Measurements from ENCODE around the gene DOP1B. TPM values are rescaled to one million over a fixed set of nuclear protein-coding genes. Genes with fewer than 3 reads are reported as not detected.

Gene DOP1B
- total RNA-seq, 2 experiments from 2014 or later, result 4.2 to 9.2 TPM

GRCh38 chr21:36166705-36167104, 10.1 kb downstream of the DOP1B start:
- H3K27ac ChIP-seq (ENCODE audit: low read depth, low read length, poor library complexity, severe bottlenecking), result no peak overlapping the region
- H3K9me3 ChIP-seq (ENCODE audit: low read length), result no peaks in the 10 kb centered on the region
- ChIA-PET CTCF (ENCODE audit: unreplicated experiment) (no interaction called here), POLR2A (interaction anchor here (0.6 kb wide), 1 partner anchor 16 kb away, joined by 3 read pairs; no protein-coding TSS in a partner anchor)
- no peak overlapping the region for H2AFZ ChIP-seq (ENCODE audit: low read length)
- H4K20me1 ChIP-seq (ENCODE audit: insufficient read depth, low read length), result no peaks in the 10 kb centered on the region
- no peaks in the 10 kb centered on the region for H3K9me2 ChIP-seq (ENCODE audit: insufficient read depth, low read length)
- H3K79me2 ChIP-seq (ENCODE audit: insufficient read depth, low read depth, low read length), result no peaks in the 10 kb centered on the region
- peaks cover 7% of the 10 kb centered on the region for H3K4me1 ChIP-seq (ENCODE audit: insufficient read depth, low read length, poor library complexity, severe bottlenecking)
- no peak overlapping the region for H3K4me3 ChIP-seq (ENCODE audit: low read depth, low read length, poor library complexity, severe bottlenecking)
- no peak overlapping the region for H3K4me2 ChIP-seq (ENCODE audit: low read length)
- intact Hi-C loops (cut with micrococcal nuclease; ENCODE audit: unreplicated experiment), result no loop called here
- no TSS peak for BruUV-seq (replicated peaks)
- no peak for TF ChIP-seq EZH2phosphoT487 (IDR thresholded peaks at IDR 0.05; ENCODE audit: borderline replicate concordance, low read depth, low read length)
- TF ChIP-seq CTCF (conservative IDR thresholded peaks at IDR 0.05; ENCODE audit: low read length), result no peak
- H3K36me3 ChIP-seq (ENCODE audit: insufficient read depth, low read length), result no peaks in the 10 kb centered on the region
- DNase-seq (ENCODE audit: low spot score), result no peak

DNA sequence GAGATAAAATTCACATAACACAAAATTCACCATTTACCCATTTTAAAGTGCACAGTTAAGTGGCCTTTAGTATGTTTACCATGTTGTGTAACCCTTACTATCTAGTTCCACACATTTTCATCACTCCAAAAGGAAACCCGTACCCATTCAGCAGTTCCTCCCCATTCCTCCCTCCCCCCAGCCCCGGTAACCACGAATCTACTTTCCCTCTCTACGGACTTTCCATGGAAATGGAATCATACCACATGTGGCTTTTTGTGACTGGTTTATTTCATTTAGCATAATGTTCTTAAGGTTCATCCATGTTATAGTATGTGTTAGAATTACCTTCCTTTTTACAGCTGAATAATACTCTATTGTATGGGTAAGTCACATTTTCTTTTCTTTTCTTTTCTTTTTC, 10.9 kb downstream of the DOP1B start:
- no peak for DNase-seq (ENCODE audit: low spot score)
- ChIA-PET POLR2A (interaction anchor here (0.6 to 0.7 kb wide), 3 partner anchors 16 to 1318 kb away, joined by 3 read pairs; no protein-coding TSS in a partner anchor), CTCF (ENCODE audit: unreplicated experiment) (no interaction called here)
- Histone ChIP-seq H3K4me3 (ENCODE audit: low read depth, low read length, poor library complexity, severe bottlenecking) (no peak overlapping the region), H3K36me3 (ENCODE audit: insufficient read depth, low read length) (no peaks in the 10 kb centered on the region), H2AFZ (ENCODE audit: low read length) (no peak overlapping the region), H4K20me1 (ENCODE audit: insufficient read depth, low read length) (no peaks in the 10 kb centered on the region), H3K9me2 (ENCODE audit: insufficient read depth, low read length) (no peaks in the 10 kb centered on the region), H3K9me3 (ENCODE audit: low read length) (no peaks in the 10 kb centered on the region), H3K4me1 (ENCODE audit: insufficient read depth, low read length, poor library complexity, severe bottlenecking) (peaks cover 7% of the 10 kb centered on the region), H3K27ac (ENCODE audit: low read depth, low read length, poor library complexity, severe bottlenecking) (no peak overlapping the region), H3K4me2 (ENCODE audit: low read length) (no peak overlapping the region), H3K79me2 (ENCODE audit: insufficient read depth, low read depth, low read length) (no peaks in the 10 kb centered on the region)
- no TSS peak for BruUV-seq (replicated peaks)
- TF ChIP-seq CTCF (conservative IDR thresholded peaks at IDR 0.05; ENCODE audit: low read length) (no peak), EZH2phosphoT487 (IDR thresholded peaks at IDR 0.05; ENCODE audit: borderline replicate concordance, low read depth, low read length) (no peak)
- intact Hi-C loops (cut with micrococcal nuclease; ENCODE audit: unreplicated experiment), result no loop called here

GRCh38 chr21:36169470-36170128, 13.0 kb downstream of the DOP1B start:
- no peak for DNase-seq (ENCODE audit: low spot score)
- no peak; the same call in 1 of the 2 replicates for TF ChIP-seq CTCF (conservative IDR thresholded peaks at IDR 0.05; ENCODE audit: low read length)
- no peak for TF ChIP-seq EZH2phosphoT487 (IDR thresholded peaks at IDR 0.05; ENCODE audit: borderline replicate concordance, low read depth, low read length)
- no peaks in the 10 kb centered on the region for H3K9me3 ChIP-seq (ENCODE audit: low read length)
- H3K4me2 ChIP-seq (ENCODE audit: low read length), result no peak overlapping the region
- H2AFZ ChIP-seq (ENCODE audit: low read length), result no peak overlapping the region
- ChIA-PET CTCF (ENCODE audit: unreplicated experiment) (no interaction called here), POLR2A (no interaction called here)
- no peaks in the 10 kb centered on the region for H3K36me3 ChIP-seq (ENCODE audit: insufficient read depth, low read length)
- H3K27ac ChIP-seq (ENCODE audit: low read depth, low read length, poor library complexity, severe bottlenecking), result no peak overlapping the region
- intact Hi-C loops (cut with micrococcal nuclease; ENCODE audit: unreplicated experiment), result no loop called here
- H3K4me1 ChIP-seq (ENCODE audit: insufficient read depth, low read length, poor library complexity, severe bottlenecking), result no peaks in the 10 kb centered on the region
- no peaks in the 10 kb centered on the region for H4K20me1 ChIP-seq (ENCODE audit: insufficient read depth, low read length)
- no peaks in the 10 kb centered on the region for H3K9me2 ChIP-seq (ENCODE audit: insufficient read depth, low read length)
- no TSS peak for BruUV-seq (replicated peaks)
- no peak overlapping the region for H3K4me3 ChIP-seq (ENCODE audit: low read depth, low read length, poor library complexity, severe bottlenecking)
- no peaks in the 10 kb centered on the region for H3K79me2 ChIP-seq (ENCODE audit: insufficient read depth, low read depth, low read length)

Measured in OCI-LY7 (cell line).